ENCODE data around the gene METAP2. TPM values are rescaled to one million over a fixed set of nuclear protein-coding genes. Genes with fewer than 3 reads are reported as not detected.

Gene METAP2
- total RNA-seq, 2 donors from 2014 or later, result 40.8 to 52.1 TPM

DNA sequence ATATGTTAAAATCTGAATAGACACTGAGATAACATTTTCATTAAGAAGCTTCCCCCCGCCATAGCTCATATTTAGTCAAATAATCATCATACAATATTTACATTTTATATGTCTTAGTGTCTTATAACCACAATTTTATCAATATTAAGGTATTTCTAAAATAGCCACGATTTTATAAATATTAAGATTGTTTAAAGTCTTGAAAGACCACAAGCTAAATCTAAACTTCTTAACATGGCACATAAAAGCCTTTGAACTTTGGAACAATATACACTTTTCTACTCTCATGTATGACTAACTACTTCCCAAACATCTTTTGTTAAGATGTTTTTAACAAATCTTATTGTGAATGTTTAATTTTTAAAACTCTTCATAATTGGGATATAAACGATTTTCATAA lies 70.8 kb downstream of the METAP2 start:
- no peak for TF ChIP-seq CTCF (IDR thresholded peaks at IDR 0.05)
- Histone ChIP-seq H3K27ac (no peak overlapping the region), H3K27me3 (no peaks in the 10 kb centered on the region), H3K9me3 (peaks cover 0 to 9% of the 10 kb centered on the region in 2 donors), H3K36me3 (no peaks in the 10 kb centered on the region), H3K4me1 (peaks cover 0 to 6% of the 10 kb centered on the region in 2 donors), H3K4me3 (no peak overlapping the region)
- DNase-seq (ENCODE audit: low spot score), result no peak

- Histone ChIP-seq H3K4me3 (no peak overlapping the region), H3K27ac (no peak overlapping the region), H3K9me3 (peaks cover 0 to 11% of the 10 kb centered on the region in 2 donors), H3K4me1 (peaks cover 0 to 6% of the 10 kb centered on the region in 2 donors), H3K27me3 (no peaks in the 10 kb centered on the region), H3K36me3 (no peaks in the 10 kb centered on the region)
- TF ChIP-seq CTCF (IDR thresholded peaks at IDR 0.05), result no peak
- no peak for DNase-seq (ENCODE audit: low spot score)
These were observed 71.4 kb downstream of the METAP2 start for GRCh38 chr12:95545303-95545702.

DNA sequence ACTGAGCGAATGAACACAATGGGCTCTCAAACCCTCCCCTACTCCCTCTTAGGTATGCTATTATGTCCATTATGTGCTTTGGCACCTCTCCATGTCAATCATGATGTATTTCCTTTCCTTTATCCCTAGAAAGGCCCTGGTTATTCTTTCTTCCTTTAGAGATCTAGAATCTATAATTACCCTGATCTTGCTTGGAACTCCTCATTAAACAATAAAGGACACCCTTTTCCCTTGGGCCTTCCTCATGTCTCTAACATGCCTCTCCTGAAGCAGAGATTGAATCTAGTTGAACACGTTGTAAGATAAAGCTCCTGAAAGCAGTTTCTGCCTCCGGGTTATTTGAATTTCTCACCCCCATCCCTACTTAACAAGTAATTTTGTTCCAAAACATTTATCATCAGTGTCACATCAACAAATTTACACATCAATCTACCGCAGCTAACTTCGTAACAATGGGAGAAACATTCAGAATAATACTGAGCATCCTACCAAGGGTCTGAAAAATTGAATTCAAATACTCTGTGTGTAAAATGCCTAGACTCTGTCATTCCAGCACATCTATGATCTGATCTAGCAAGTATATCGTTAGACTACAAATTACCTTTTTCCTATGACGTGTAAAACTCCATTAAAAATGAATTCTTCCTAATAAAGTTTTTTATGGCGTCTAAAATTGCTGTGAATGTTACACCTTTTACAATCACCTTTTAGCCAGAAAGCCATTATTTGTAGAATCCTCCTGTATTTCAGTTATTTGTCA lies 72.0 kb downstream of the METAP2 start:
- no peaks in the 10 kb centered on the region for H3K27me3 ChIP-seq
- no peak overlapping the region for H3K4me3 ChIP-seq
- H3K9me3 ChIP-seq, result peaks cover 0 to 11% of the 10 kb centered on the region in 2 donors
- DNase-seq (ENCODE audit: low spot score), result no peak
- H3K36me3 ChIP-seq, result no peaks in the 10 kb centered on the region
- H3K27ac ChIP-seq, result no peak overlapping the region
- peaks cover 0 to 6% of the 10 kb centered on the region in 2 donors for H3K4me1 ChIP-seq
- TF ChIP-seq CTCF (IDR thresholded peaks at IDR 0.05), result no peak

GRCh38 chr12:95546491-95546813 lies 72.5 kb downstream of the METAP2 start:
- TF ChIP-seq CTCF (IDR thresholded peaks at IDR 0.05), result no peak
- Histone ChIP-seq H3K27ac (no peak overlapping the region), H3K4me3 (no peak overlapping the region), H3K9me3 (peaks cover 0 to 11% of the 10 kb centered on the region in 2 donors), H3K36me3 (no peaks in the 10 kb centered on the region), H3K27me3 (no peaks in the 10 kb centered on the region), H3K4me1 (peaks cover 0 to 6% of the 10 kb centered on the region in 2 donors)
- DNase-seq (ENCODE audit: low spot score), result no peak

DNA sequence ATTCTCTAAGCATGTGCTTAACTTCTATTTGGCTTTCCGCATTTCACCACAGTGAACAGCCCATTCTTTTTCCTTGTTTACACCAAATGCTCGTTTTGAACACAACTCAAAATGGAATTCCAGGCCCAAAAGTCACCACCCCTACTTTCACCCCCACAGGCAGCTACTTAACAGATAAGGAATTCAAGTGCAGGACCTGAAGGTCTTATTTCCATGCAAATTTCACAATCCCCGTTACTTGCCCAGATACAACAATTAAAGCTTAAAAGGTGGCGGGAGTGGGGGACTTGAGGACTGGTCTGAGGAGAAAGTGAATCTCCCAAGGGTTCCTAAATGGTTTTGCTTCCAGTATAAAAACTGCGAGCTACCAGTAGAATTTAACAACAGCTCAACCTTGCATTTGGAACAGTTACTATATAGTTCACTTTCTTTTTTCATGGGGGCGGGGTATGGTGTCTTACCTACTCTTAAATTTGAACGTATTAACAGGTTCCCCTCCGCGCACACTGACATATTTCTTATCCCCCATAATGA lies 73.6 kb downstream of the METAP2 start:
- Histone ChIP-seq H3K36me3 (no peaks in the 10 kb centered on the region), H3K27ac (peak overlapping the region; percentile 79 to 86), H3K27me3 (no peaks in the 10 kb centered on the region), H3K4me1 (peaks cover 0 to 6% of the 10 kb centered on the region in 2 donors), H3K9me3 (peaks cover 0 to 11% of the 10 kb centered on the region in 2 donors), H3K4me3 (peak overlapping the region; percentile 67 to 77)
- TF ChIP-seq CTCF (IDR thresholded peaks at IDR 0.05), result no peak
- no peak for DNase-seq (ENCODE audit: low spot score)

Data from right atrium auricular region (tissue), 2 donors.